Mucosa of rectum (tissue), 2 donors: Measurements from ENCODE around the gene CCDC97.
A peak's percentile ranks its signal among the peaks of the same experiment; 100 is the strongest.

Experiments used
- H3K27ac ChIP-seq, 2 donors: one replicate each; pipeline ENCODE4 v1.7.0; 2013; ENCODE audit warnings: inconsistent platforms in 2 of 2, low read depth in 2 of 2, low read length in 2 of 2
- H3K27me3 ChIP-seq, 2 donors: one replicate each; pipeline ENCODE4 v1.7.0; 2013; ENCODE audit warnings: low read length in 2 of 2; ENCODE audit not compliant: control insufficient read depth in 2 of 2, insufficient read depth in 2 of 2
- H3K36me3 ChIP-seq, 2 donors: one replicate each; pipeline ENCODE4 v1.7.0; 2013; ENCODE audit warnings: low read length in 2 of 2; ENCODE audit not compliant: control insufficient read depth in 2 of 2, insufficient read depth in 2 of 2
- H3K4me1 ChIP-seq, 2 donors: one replicate each; pipeline ENCODE4 v1.7.0; 2013; ENCODE audit warnings: low read length in 2 of 2, mild to moderate bottlenecking in 1 of 2; ENCODE audit not compliant: control insufficient read depth in 2 of 2, insufficient read depth in 2 of 2
- H3K4me3 ChIP-seq, 2 donors: one replicate each; pipeline ENCODE4 v1.7.0; 2013; ENCODE audit warnings: low read length in 2 of 2
- H3K9ac ChIP-seq, 2 donors: one replicate each; pipeline ENCODE4 v1.7.0; 2013; ENCODE audit warnings: low read length in 2 of 2, low read depth in 1 of 2, mild to moderate bottlenecking in 1 of 2
- H3K9me3 ChIP-seq, 2 donors: one replicate each; pipeline ENCODE4 v1.7.0; 2013; ENCODE audit warnings: low read length in 2 of 2; ENCODE audit not compliant: control insufficient read depth in 2 of 2
- donor health status: healthy.
- donor health status: Normal muscosa, but diverticular disease.

CCDC97 gene

DNA sequence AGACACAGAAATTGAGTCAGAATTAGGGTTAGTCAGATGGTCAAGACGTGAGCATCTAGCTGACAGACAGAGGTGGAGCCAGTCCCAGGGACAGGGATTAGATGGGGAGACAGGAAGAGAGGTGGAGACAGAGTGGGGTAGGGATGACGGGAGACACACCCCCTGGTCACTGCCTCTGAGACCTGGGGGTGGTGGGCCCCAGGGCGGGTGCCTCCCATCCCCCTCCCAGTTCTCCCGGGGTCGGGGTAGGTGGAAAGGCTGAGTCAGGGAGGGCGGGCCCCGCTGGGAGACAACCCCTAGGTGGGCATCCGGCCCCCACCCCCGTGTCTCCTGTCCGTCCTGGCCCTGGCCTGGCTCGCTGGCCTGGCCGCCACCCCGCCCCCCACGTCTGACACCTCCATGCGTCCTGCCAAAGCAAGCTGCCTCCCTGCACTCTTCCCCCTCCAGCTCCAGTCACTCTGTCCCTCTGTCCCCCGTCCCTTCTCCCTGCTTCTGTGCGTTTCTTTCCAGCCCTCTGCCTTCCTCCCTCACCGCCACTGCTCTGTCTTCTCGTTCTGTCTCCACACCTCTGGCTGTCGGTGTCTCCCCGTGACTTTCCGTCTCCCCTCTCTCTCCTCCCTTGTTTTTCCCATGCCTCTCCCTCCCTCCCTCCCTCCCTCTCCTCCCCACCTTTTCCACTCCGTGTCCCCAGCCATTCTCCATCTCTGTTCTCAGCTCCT lies 15.1 kb downstream of the CCDC97 start:
- Histone ChIP-seq H3K4me1 (peaks cover 54 to 62% of the 10 kb centered on the region in 2 donors), H3K9me3 (no peaks in the 10 kb centered on the region), H3K27me3 (peaks cover 4 to 13% of the 10 kb centered on the region in 2 donors), H3K27ac (peak overlapping the region; percentile 75 to 83), H3K4me3 (no peak overlapping the region), H3K36me3 (peaks cover 12 to 20% of the 10 kb centered on the region in 2 donors), H3K9ac (no peak overlapping the region)

DNA sequence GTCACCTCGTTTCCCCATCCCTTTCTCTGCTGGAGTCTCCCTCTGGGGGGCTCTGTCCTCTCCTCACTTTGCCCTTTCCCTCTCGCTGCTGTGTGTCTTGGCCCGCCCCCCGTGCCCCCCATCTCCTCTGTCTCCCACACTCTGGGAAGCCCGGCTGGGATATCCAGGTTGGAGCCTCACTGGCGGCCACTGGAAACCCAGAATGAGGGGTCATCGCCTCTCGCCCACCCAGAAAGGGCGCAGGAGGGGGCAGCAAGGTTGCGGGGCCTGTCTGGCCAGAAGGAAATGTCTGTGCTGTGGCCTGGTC lies 15.6 kb downstream of the CCDC97 start:
- Histone ChIP-seq H3K36me3 (peaks cover 7 to 16% of the 10 kb centered on the region in 2 donors), H3K4me1 (peaks cover 54 to 62% of the 10 kb centered on the region in 2 donors), H3K4me3 (peak overlapping the region in 1 of 2 donors; percentile 10), H3K9ac (peak overlapping the region in 1 of 2 donors; percentile 40), H3K27me3 (peaks cover 4 to 13% of the 10 kb centered on the region in 2 donors), H3K9me3 (no peaks in the 10 kb centered on the region), H3K27ac (peak overlapping the region; percentile 75 to 83)

DNA sequence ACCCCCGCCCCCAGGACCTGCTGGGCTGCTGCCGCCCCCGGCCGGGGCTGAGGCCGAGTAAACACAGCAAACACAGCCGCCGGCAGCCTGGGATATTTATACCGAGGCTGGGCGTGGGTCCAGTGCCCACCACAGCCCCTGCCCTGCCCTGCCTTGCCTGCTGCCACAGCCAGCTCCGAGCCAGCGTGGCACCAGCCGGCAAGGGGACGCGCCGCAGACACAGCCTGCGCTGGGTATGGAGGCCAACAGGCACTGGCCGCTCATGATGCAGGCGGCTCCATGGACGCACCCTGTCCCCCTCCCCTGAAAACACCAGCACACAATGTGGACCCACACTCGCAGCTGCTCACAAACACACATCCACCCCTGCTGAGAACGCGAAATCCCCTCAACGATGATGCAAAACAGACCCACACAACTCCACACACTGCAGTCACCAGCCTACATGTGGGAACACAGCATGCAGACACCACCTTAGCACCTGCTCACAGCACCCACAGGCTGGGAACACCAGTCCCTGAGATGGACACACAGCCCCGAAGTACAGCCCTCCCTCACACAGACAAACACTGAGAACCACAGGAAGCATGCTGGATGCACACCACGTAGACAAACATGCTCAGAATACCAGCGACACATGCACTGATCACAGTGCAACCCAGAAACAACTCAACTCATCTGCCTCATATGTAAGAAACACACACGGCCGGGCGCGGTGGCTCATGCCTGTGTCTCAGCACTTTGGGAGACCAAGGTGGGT lies 16.2 kb downstream of the CCDC97 start:
- peaks cover 55 to 62% of the 10 kb centered on the region in 2 donors for H3K4me1 ChIP-seq
- peaks cover 3 to 12% of the 10 kb centered on the region in 2 donors for H3K36me3 ChIP-seq
- peak overlapping the region; percentile 75 to 83 for H3K27ac ChIP-seq
- peaks cover 4 to 13% of the 10 kb centered on the region in 2 donors for H3K27me3 ChIP-seq
- no peaks in the 10 kb centered on the region for H3K9me3 ChIP-seq
- peak overlapping the region; percentile 40 to 47 for H3K9ac ChIP-seq
- peak overlapping the region; percentile 10 to 48 for H3K4me3 ChIP-seq

DNA sequence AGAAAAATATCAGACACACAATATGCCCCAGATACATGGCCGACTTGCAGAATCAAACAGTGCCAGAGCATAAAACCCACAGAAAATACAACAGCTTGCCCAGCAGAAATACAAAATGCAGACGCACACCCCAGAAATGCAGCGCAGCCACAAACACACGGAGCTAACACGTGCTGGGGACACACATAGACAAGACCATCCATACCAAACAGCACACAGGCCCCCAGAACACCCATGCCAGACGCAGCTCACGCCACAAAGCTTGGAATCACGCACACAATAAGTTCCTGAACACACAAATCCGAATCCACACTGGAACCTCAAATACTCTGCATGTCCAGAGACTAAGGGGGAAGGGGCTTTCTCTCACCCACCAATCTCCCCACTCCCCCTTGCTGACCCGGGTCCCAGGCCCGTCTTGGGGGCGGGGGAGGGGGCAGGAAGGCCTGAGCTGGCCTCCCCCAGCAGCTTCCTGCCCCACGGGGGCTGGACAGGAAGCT lies 17.2 kb downstream of the CCDC97 start:
- peaks cover 4 to 13% of the 10 kb centered on the region in 2 donors for H3K27me3 ChIP-seq
- peak overlapping the region; percentile 63 to 64 for H3K9ac ChIP-seq
- H3K4me3 ChIP-seq = peak overlapping the region; percentile 44 to 70
- H3K27ac ChIP-seq = peak overlapping the region; percentile 75 to 78
- peaks cover 57 to 62% of the 10 kb centered on the region in 2 donors for H3K4me1 ChIP-seq
- H3K9me3 ChIP-seq = no peaks in the 10 kb centered on the region
- H3K36me3 ChIP-seq = peaks cover 10% of the 10 kb centered on the region in 2 donors

DNA sequence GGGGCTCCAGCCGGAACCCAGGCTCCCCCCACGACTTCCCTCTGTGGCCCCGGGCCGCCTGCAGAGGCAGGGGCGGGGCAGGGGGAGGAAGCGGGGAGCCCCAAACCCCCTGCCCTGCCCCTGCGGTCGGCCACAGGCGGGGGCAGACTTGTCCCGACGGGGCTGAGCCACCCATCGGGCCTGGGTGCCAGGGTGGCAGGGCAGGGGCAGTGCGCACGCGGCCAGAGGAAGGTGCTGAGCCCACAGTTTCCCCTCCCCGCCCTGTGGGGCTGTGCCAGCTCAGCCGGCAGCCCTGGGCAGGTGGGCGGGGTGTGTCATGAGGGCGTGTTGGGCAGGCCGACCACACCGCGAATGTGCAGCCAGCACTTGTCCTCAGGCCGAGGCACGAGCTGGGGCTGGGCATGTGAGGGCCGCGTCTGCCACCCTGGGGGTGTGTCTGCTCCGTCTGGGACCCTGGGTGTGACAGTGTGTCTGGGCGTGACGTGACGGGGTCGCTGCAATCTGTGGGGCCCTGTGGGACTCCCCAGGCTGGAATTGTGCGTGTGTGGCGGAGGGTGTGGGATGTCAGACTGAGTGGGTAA lies 17.7 kb downstream of the CCDC97 start:
- H3K36me3 ChIP-seq = peaks cover 5 to 8% of the 10 kb centered on the region in 2 donors
- peaks cover 4 to 13% of the 10 kb centered on the region in 2 donors for H3K27me3 ChIP-seq
- no peaks in the 10 kb centered on the region for H3K9me3 ChIP-seq
- H3K9ac ChIP-seq = peak overlapping the region; percentile 63 to 64
- H3K4me1 ChIP-seq = peaks cover 55 to 61% of the 10 kb centered on the region in 2 donors
- peak overlapping the region; percentile 57 to 70 for H3K4me3 ChIP-seq
- peak overlapping the region; percentile 75 to 78 for H3K27ac ChIP-seq

DNA sequence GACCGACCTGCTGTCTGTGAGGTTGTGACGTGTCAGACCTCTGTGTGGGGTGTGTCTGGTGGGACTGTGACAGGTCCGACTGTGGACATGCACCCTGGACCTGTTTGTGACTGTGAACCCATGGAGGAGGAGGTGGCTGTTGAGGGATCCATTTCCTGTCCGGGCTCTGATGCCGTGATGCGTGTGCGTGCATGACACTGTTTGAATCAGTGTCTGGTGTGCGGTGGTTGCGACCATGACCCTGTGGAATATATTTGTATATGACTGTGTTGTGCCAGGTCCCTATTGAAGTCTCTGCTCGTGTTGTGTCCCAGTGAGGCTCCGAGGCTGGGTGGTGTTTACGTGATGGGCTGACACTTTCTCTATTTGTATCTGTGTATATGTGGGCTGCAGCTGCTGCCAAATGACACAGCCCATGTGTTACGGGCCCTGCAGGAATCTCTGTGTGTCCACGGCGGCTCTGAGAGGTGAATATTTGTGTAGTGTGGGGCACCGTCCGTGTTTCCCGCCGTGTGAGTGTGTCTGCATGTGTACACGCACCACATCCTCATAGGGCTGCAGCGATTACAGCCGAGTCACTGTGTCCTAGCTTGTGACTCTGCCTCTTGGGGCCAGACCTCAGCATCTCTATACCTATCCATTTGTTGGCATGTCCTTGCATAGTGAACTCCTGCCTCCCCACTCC lies 18.3 kb downstream of the CCDC97 start:
- Histone ChIP-seq H3K27ac (peak overlapping the region; percentile 75 to 78), H3K4me3 (peak overlapping the region; percentile 57 to 70), H3K36me3 (peaks cover 5 to 8% of the 10 kb centered on the region in 2 donors), H3K9me3 (no peaks in the 10 kb centered on the region), H3K4me1 (peaks cover 49 to 55% of the 10 kb centered on the region in 2 donors), H3K9ac (peak overlapping the region; percentile 61 to 64), H3K27me3 (peaks cover 4 to 13% of the 10 kb centered on the region in 2 donors)

DNA sequence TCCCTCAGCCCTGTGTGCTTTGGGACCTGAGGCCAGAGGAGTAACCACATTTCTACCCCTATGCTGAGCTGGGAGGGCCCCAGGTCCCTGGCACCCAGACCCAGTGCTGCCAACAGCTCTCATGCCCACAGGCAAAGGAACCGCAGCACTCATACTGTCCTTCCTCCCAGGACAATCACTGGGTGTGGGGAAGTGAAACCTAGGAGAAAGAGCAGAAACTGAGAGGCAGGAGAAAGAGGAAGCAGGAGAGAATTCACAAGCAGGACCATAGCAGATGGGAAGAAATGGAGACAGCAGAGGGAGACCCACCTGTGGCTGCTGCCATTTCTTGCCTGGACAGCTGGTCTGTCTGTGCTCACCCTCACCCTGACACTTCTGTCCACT lies 18.9 kb downstream of the CCDC97 start:
- Histone ChIP-seq H3K4me1 (peaks cover 48 to 49% of the 10 kb centered on the region in 2 donors), H3K36me3 (peaks cover 5 to 8% of the 10 kb centered on the region in 2 donors), H3K27me3 (peaks cover 4 to 13% of the 10 kb centered on the region in 2 donors), H3K4me3 (peak overlapping the region in 1 of 2 donors; percentile 70), H3K9me3 (no peaks in the 10 kb centered on the region), H3K27ac (peak overlapping the region; percentile 75 to 78), H3K9ac (peak overlapping the region in 1 of 2 donors; percentile 6)

DNA sequence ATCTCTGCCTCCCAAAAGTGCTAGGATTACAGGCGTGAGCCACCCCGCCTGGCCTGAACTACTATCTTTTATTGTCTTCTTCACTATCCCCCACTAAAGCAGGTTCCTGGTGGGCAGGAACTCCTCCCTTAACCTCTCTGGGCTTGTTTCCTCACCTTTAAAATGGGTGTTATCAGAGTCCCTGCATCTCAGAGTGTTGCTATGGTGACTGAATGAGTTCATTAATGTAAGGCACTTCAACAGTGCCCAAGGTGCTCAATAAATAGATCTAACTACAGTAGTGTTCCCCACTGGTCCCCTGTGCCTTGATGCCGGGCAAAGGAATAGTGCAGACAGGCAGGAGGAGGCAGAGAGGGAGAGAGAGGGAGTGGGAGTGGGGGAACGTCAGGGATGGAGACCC lies 20.5 kb downstream of the CCDC97 start:
- H3K4me3 ChIP-seq = no peak overlapping the region
- no peak overlapping the region for H3K27ac ChIP-seq
- no peaks in the 10 kb centered on the region for H3K9me3 ChIP-seq
- peaks cover 4 to 13% of the 10 kb centered on the region in 2 donors for H3K27me3 ChIP-seq
- H3K9ac ChIP-seq = no peak overlapping the region
- peaks cover 5 to 8% of the 10 kb centered on the region in 2 donors for H3K36me3 ChIP-seq
- H3K4me1 ChIP-seq = peaks cover 37 to 41% of the 10 kb centered on the region in 2 donors

DNA sequence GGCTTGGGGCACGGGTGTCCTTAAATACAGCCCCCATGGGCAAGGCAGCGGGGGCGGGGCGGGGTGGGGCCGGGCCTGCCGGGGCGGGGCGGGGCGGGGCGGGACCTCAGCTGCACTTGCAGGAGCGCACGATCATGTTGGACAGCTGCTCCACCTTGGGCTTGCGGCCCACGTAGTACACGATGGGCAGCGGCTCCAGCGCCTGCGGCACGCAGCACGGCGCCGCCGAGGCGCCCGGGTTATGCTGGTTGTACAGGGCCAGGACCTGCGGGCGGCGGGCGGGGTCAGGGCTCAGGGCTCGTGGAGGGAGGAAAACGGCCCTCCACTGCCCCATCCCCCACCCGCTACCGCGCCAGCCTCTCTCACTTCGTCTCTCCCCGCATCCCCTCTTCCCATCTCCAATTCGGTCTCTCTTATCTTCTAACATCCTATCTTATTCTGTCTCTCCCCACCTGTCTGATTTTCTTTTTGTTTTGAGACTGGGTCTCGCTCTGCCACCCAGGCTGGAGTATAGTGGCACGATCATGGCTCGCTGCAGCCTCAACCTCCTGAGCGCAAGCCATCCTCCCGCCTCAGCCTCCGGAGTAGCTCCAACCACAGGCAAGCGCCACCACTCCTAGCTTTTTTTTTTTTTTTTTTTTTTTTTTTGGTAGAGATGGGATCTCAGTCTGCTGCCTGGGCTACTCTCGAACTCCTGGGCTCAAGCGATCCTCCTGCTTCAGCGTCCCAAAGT lies 21.1 kb downstream of the CCDC97 start:
- H3K9me3 ChIP-seq = no peaks in the 10 kb centered on the region
- H3K27ac ChIP-seq = no peak overlapping the region
- peaks cover 3 to 12% of the 10 kb centered on the region in 2 donors for H3K27me3 ChIP-seq
- H3K9ac ChIP-seq = no peak overlapping the region
- H3K4me3 ChIP-seq = no peak overlapping the region
- H3K36me3 ChIP-seq = peaks cover 5 to 8% of the 10 kb centered on the region in 2 donors
- H3K4me1 ChIP-seq = peaks cover 31 to 34% of the 10 kb centered on the region in 2 donors
